Prostate gland (tissue), 1 donor: Measurements from ENCODE around the gene SMAD7.

Experiments used
- POLR2A ChIP-seq: fragments of 450-650 bp; IDR thresholded peaks from one replicate; pipeline ENCODE4 v1.6.1; 2016; ENCODE audit warnings: antibody characterized with exemption, mild to moderate bottlenecking
- POLR2AphosphoS5 ChIP-seq: sonication (generic); formaldehyde crosslinking; IDR thresholded peaks from one replicate; pipeline ENCODE4 v1.6.1; 2017; ENCODE audit warnings: antibody characterized with exemption

DNA sequence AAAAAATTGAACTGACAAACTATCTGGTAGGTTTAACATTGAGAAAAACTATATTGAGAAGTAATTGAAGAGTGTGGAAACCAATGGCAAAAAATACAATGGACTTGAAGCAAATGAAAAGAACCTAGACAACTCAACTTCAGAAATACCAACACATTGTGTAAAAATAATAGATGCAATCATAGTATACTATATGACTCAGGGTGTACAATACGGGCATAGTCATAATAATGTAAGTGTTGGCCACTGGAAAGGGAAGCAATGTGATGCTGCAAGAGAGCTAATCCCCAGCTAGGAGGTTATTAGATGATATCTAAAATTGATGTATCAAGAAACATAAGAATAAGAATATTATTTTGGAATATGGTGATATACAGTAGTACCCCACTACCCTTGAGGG is 45.3 kb downstream of the SMAD7 start:
- no peak for TF ChIP-seq POLR2AphosphoS5
- no peak for TF ChIP-seq POLR2A
